HCT116 (cell line): Measurements from ENCODE around the gene RWDD3. TPM values are rescaled to one million over a fixed set of nuclear protein-coding genes. Genes with fewer than 3 reads are reported as not detected.

Experiments
- ATAC-seq: fragments of 200-7000 bp; cut with Tn5 transposase; 2 replicates; pipeline ENCODE4 v1.9.1; 2020; ENCODE audit warnings: mild to moderate bottlenecking, moderate library complexity
- BruUV-seq: library from RNA; stranded (reverse); fragments of 400-500 nt; replicated peaks from 2 replicates; lab custom pipeline; 2021; lab: Mats Ljungman, UMichigan
- CTCF ChIA-PET: fragments of 300-600 bp; sonication (Branson Sonifier 250); formaldehyde crosslinking; loops from one replicate; lab custom pipeline; 2021; ENCODE audit warnings: antibody characterized with exemption; lab: Charles Lee
- POLR2A ChIA-PET: fragments of 300-600, 350-600 bp; sonication (Branson Sonifier 250); formaldehyde crosslinking; loops from one replicate; lab custom pipeline; 2021; ENCODE audit warnings: antibody characterized with exemption; lab: Charles Lee
- RAD21 ChIA-PET, 2 experiments: fragments of 300-600 bp; sonication (Branson Sonifier 250); formaldehyde crosslinking; loops; one replicate each; lab custom pipeline; 2023; ENCODE audit warnings: low total read pairs in 2 of 2; ENCODE audit not compliant: uncharacterized antibody in 2 of 2, unreplicated experiment in 2 of 2, low non-redundant PET in 1 of 2; lab: Charles Lee
- DNase-seq: peaks from one replicate; pipeline ENCODE4 v3.0.0-alpha.2; 2010; ENCODE audit warnings: low read depth, low spot score
- H2AFZ ChIP-seq: fragments of 200-600 bp; shearing (Covaris generic), sonication (generic); 2 replicates; pipeline ENCODE4 v1.6.1; 2017; ENCODE audit warnings: low read depth, mixed run types, mixed read lengths, antibody characterized with exemption, low read length; ENCODE audit not compliant: poor library complexity, severe bottlenecking
- H3K27ac ChIP-seq: 2 replicates; pipeline ENCODE4 v1.5.1; 2012; ENCODE audit warnings: low read depth, low read length
- H3K27me3 ChIP-seq: fragments of 200-600 bp; sonication (generic); 2 replicates; pipeline ENCODE4 v1.6.1; 2016; ENCODE audit warnings: mixed run types, low read length, mixed read lengths; ENCODE audit not compliant: insufficient read depth
- H3K36me3 ChIP-seq, 2 experiments: fragments of 200-500 bp in 1 of 2; fragments of 200-600 bp in 1 of 2; sonication (Bioruptor generic) in 1 of 2; sonication (generic) in 1 of 2; 2 replicates each; pipeline versions ENCODE4 v1.5.1 to v1.6.1; 2014 to 2016; ENCODE audit warnings: low read length in 2 of 2, inconsistent platforms in 1 of 2, mixed read lengths in 1 of 2, mixed run types in 1 of 2; ENCODE audit not compliant: insufficient read depth in 2 of 2, control insufficient read depth in 1 of 2
- H3K4me1 ChIP-seq, 2 experiments: fragments of 200-600 bp in 1 of 2; sonication (generic) in 1 of 2; 2 replicates each; pipeline versions ENCODE4 v1.5.1 to v1.6.1; 2012 to 2017; ENCODE audit warnings: low read length in 2 of 2, inconsistent platforms in 1 of 2, mild to moderate bottlenecking in 1 of 2, mixed read lengths in 1 of 2, mixed run types in 1 of 2, moderate library complexity in 1 of 2; ENCODE audit not compliant: insufficient read depth in 2 of 2, control insufficient read depth in 1 of 2
- H3K4me2 ChIP-seq: fragments of 200-600 bp; sonication (generic); 2 replicates; pipeline ENCODE4 v1.6.1; 2017; ENCODE audit warnings: mixed run types, low read length, mixed read lengths
- H3K4me3 ChIP-seq, 2 experiments: fragments of 200-600 bp in 1 of 2; sonication (generic) in 1 of 2; replicated peaks in 1 of 2; 2 replicates each; pipeline ENCODE4 v1.5.1; 2011 to 2016; ENCODE audit warnings: low read length in 2 of 2, control low read depth in 1 of 2, low read depth in 1 of 2, mild to moderate bottlenecking in 1 of 2, mixed read lengths in 1 of 2, mixed run types in 1 of 2
- H3K79me2 ChIP-seq: fragments of 200-600 bp; sonication (generic); 2 replicates; pipeline ENCODE4 v1.6.1; 2017; ENCODE audit warnings: mild to moderate bottlenecking, mixed run types, low read length, moderate library complexity, mixed read lengths; ENCODE audit not compliant: insufficient read depth
- H3K9ac ChIP-seq: fragments of 200-600 bp; sonication (generic); 2 replicates; pipeline ENCODE4 v1.6.1; 2016; ENCODE audit warnings: low read length, mixed read lengths
- H3K9me2 ChIP-seq: fragments of 200-600 bp; sonication (generic), shearing (Covaris generic); 2 replicates; pipeline ENCODE4 v1.6.1; 2017; ENCODE audit warnings: mixed run types, mild to moderate bottlenecking, moderate library complexity; ENCODE audit not compliant: insufficient read depth
- H3K9me3 ChIP-seq, 2 experiments: fragments of 200-500 bp in 1 of 2; fragments of 200-600 bp in 1 of 2; sonication (Bioruptor generic) in 1 of 2; sonication (generic) in 1 of 2; 2 replicates each; pipeline ENCODE4 v1.6.1; 2014 to 2017; ENCODE audit warnings: low read length in 2 of 2, mixed read lengths in 2 of 2, inconsistent platforms in 1 of 2, low read depth in 1 of 2, mild to moderate bottlenecking in 1 of 2, mixed run types in 1 of 2, moderate library complexity in 1 of 2; ENCODE audit not compliant: control insufficient read depth in 1 of 2, insufficient read depth in 1 of 2
- H4K20me1 ChIP-seq: fragments of 200-600 bp; sonication (generic), shearing (Covaris generic); 2 replicates; pipeline ENCODE4 v1.6.1; 2017; ENCODE audit warnings: mixed run types, mild to moderate bottlenecking, moderate library complexity; ENCODE audit not compliant: insufficient read depth
- CEBPB ChIP-seq: IDR thresholded peaks from 2 replicates; pipeline ENCODE4 v1.6.1; 2012; ENCODE audit warnings: low read depth
- ELF1 ChIP-seq: IDR thresholded peaks from 2 replicates; pipeline ENCODE4 v1.6.1; 2012; ENCODE audit warnings: low read depth, borderline replicate concordance
- JUND ChIP-seq: IDR thresholded peaks from 2 replicates; pipeline ENCODE4 v1.6.1; 2012
- POLR2A ChIP-seq: IDR thresholded peaks from 2 replicates; pipeline ENCODE4 v1.7.0; 2011; ENCODE audit warnings: borderline replicate concordance; ENCODE audit not compliant: insufficient read depth, insufficient read length; ENCODE audit errors: extremely low read depth
- POLR2AphosphoS5 ChIP-seq: IDR thresholded peaks from 2 replicates; pipeline ENCODE4 v1.6.1; 2011; ENCODE audit warnings: mild to moderate bottlenecking, low read depth, low read length, moderate library complexity
- RAD21 ChIP-seq: IDR thresholded peaks from 2 replicates; pipeline ENCODE4 v1.6.1; 2012; ENCODE audit warnings: low read depth, mild to moderate bottlenecking
- REST ChIP-seq: IDR thresholded peaks from 2 replicates; pipeline ENCODE4 v1.6.1; 2012; ENCODE audit warnings: low read depth
- SIN3A ChIP-seq: IDR thresholded peaks from 2 replicates; pipeline ENCODE4 v1.6.1; 2012; ENCODE audit warnings: low read depth
- YY1 ChIP-seq: IDR thresholded peaks from 2 replicates; pipeline ENCODE4 v1.6.1; 2011; ENCODE audit warnings: low read length, low read depth, moderate library complexity, mild to moderate bottlenecking; ENCODE audit not compliant: insufficient replicate concordance; ENCODE audit errors: extremely low read depth
- ZBTB33 ChIP-seq: IDR thresholded peaks from 2 replicates; pipeline ENCODE4 v1.6.1; 2011; ENCODE audit warnings: mild to moderate bottlenecking, low read length, moderate library complexity; ENCODE audit not compliant: insufficient replicate concordance; ENCODE audit errors: extremely low read depth
- ZNF274 ChIP-seq: fragments of 200-500 bp; sonication (Bioruptor generic); IDR thresholded peaks from 2 replicates; pipeline ENCODE4 v1.6.1; 2014; ENCODE audit warnings: mild to moderate bottlenecking, low read depth, low read length, inconsistent platforms
- intact Hi-C: fragments of 100-400 bp; cut with micrococcal nuclease; formaldehyde crosslinking; loops from 2 replicates; pipeline ENCODE4 v1.10.0; 2022
- total RNA-seq: library from RNA; stranded (reverse); gene quantifications from one replicate; pipeline ENCODE4 v1.2.1, GENCODE V29; 2021; ENCODE audit not compliant: unreplicated experiment

RWDD3 gene
- total RNA-seq, 1 experiment from 2014 or later: 12.4 TPM

GRCh38 chr1:95201905-95202304, 32.1 kb upstream of the RWDD3 start:
- Histone ChIP-seq H3K4me2 (no peak overlapping the region), H3K4me1 (no peaks in the 10 kb centered on the region), H3K4me3 (no peak overlapping the region), H3K27ac (no peak overlapping the region), H2AFZ (no peak overlapping the region), H3K36me3 (no peaks in the 10 kb centered on the region), H4K20me1 (no peaks in the 10 kb centered on the region), H3K9me2 (no peaks in the 10 kb centered on the region), H3K27me3 (no peaks in the 10 kb centered on the region), H3K9me3 (no peaks in the 10 kb centered on the region), H3K9ac (no peak overlapping the region), H3K79me2 (no peaks in the 10 kb centered on the region)
- DNase-seq (no peak), ATAC-seq (no peak)
- ChIA-PET CTCF (no interaction called here), POLR2A (no interaction called here), RAD21 (no interaction called here)
- intact Hi-C loops: no loop called here
- TF ChIP-seq JUND (no peak), POLR2AphosphoS5 (no peak), CEBPB (no peak), REST (no peak)
- no TSS peak for BruUV-seq

GRCh38 chr1:95203908-95204437, 30.0 kb upstream of the RWDD3 start:
- H3K9me3 ChIP-seq: no peaks in the 10 kb centered on the region
- no peaks in the 10 kb centered on the region for H4K20me1 ChIP-seq
- H3K36me3 ChIP-seq: no peaks in the 10 kb centered on the region
- no peaks in the 10 kb centered on the region for H3K79me2 ChIP-seq
- no peaks in the 10 kb centered on the region for H3K4me1 ChIP-seq
- H3K27ac ChIP-seq: no peak overlapping the region
- H3K4me3 ChIP-seq: no peak overlapping the region
- no peaks in the 10 kb centered on the region for H3K9me2 ChIP-seq
- CTCF ChIA-PET: no interaction called here
- DNase-seq (no peak), ATAC-seq (no peak)
- H3K27me3 ChIP-seq: no peaks in the 10 kb centered on the region
- no peak overlapping the region for H3K9ac ChIP-seq
- POLR2A ChIA-PET: no interaction called here
- no peak overlapping the region for H3K4me2 ChIP-seq
- intact Hi-C loops: no loop called here
- H2AFZ ChIP-seq: no peak overlapping the region
- RAD21 ChIA-PET: no interaction called here
- BruUV-seq: no TSS peak
- TF ChIP-seq SIN3A (no peak), ZBTB33 (no peak), ELF1 (no peak), YY1 (no peak), RAD21 (no peak), ZNF274 (no peak), POLR2A (no peak), CEBPB (no peak)
